HepG2 (cell line): Measurements from ENCODE around the gene NTM. TPM values are rescaled to one million over a fixed set of nuclear protein-coding genes. Genes with fewer than 3 reads are reported as not detected.

Experiments
- ATAC-seq: fragments of 200-7000 bp; cut with Tn5 transposase; 3 replicates; pipeline ENCODE4 v1.9.1; 2020; ENCODE audit warnings: mild to moderate bottlenecking, moderate library complexity
- BruUV-seq: library from RNA; stranded (reverse); fragments of 400-500 nt; replicated peaks from 2 replicates; lab custom pipeline; 2021; lab: Mats Ljungman, UMichigan
- CTCF ChIA-PET: fragments of 300-600 bp; formaldehyde crosslinking; extraction: SDS; loops from one replicate; lab custom pipeline; 2021; ENCODE audit warnings: low total read pairs, inconsistent platforms, low intra/inter-chr PET ratio; lab: Yijun Ruan, JAX
- POLR2A ChIA-PET: fragments of 350-600 bp; sonication (Branson Sonifier 250); formaldehyde crosslinking; loops from one replicate; lab custom pipeline; 2020; ENCODE audit warnings: antibody characterized with exemption, inconsistent platforms; lab: Yijun Ruan, JAX
- DNase-seq: peaks from one replicate; pipeline ENCODE4 v3.0.0-alpha.2; 2015; ENCODE audit warnings: low spot score
- FAIRE-seq: peaks from 3 replicates; lab custom pipeline; 2011; peaks lifted over from hg19 to GRCh38; lab: Jason Lieb, UNC
- H2AFZ ChIP-seq: one replicate; pipeline ENCODE4 v1.6.1; 2011; ENCODE audit warnings: low read length, inconsistent platforms
- H3K27ac ChIP-seq: fragments of 300-600 bp; 3 replicates; pipeline ENCODE4 v1.8.0; 2011; ENCODE audit warnings: mixed run types, mild to moderate bottlenecking, mixed read lengths, low read length, inconsistent platforms; ENCODE audit not compliant: insufficient read depth; ENCODE audit errors: extremely low read length
- H3K27me3 ChIP-seq, 2 experiments: fragments of 200-600 bp in 1 of 2; 2 replicates in 1 of 2; 3 replicates in 1 of 2; pipeline versions ENCODE4 v1.6.0 to v1.8.0; 2011; ENCODE audit warnings: low read length in 2 of 2, mild to moderate bottlenecking in 2 of 2, moderate library complexity in 2 of 2, inconsistent platforms in 1 of 2; ENCODE audit not compliant: insufficient read depth in 2 of 2, control insufficient read depth in 1 of 2
- H3K36me3 ChIP-seq, 2 experiments: fragments of 200-600 bp in 1 of 2; replicated peaks in 1 of 2; 2 replicates in 1 of 2; 3 replicates in 1 of 2; pipeline versions ENCODE4 v1.5.1 to v1.8.0; 2011; ENCODE audit warnings: low read length in 2 of 2, inconsistent platforms in 1 of 2; ENCODE audit not compliant: insufficient read depth in 2 of 2, control insufficient read depth in 1 of 2
- H3K4me1 ChIP-seq: 2 replicates; pipeline ENCODE4 v1.5.1; 2012; ENCODE audit warnings: low read length, inconsistent platforms; ENCODE audit not compliant: insufficient read depth
- H3K4me2 ChIP-seq: 2 replicates; pipeline ENCODE4 v1.6.0; 2011; ENCODE audit warnings: low read depth, low read length, inconsistent platforms
- H3K4me3 ChIP-seq, 3 experiments: fragments of 200-600 bp in 1 of 3; sonication (generic), shearing (Covaris generic) in 1 of 3; replicated peaks in 1 of 3; 2 replicates each; pipeline ENCODE4 v1.5.1; 2011 to 2016; ENCODE audit warnings: low read length in 3 of 3, inconsistent platforms in 2 of 3, low read depth in 2 of 3, mild to moderate bottlenecking in 2 of 3, control low read depth in 1 of 3, mixed read lengths in 1 of 3; ENCODE audit not compliant: insufficient read depth in 1 of 3
- H3K79me2 ChIP-seq: one replicate; pipeline ENCODE4 v1.6.1; 2011; ENCODE audit warnings: low read length, inconsistent platforms; ENCODE audit not compliant: insufficient read depth
- H3K9ac ChIP-seq: 2 replicates; pipeline ENCODE4 v1.6.0; 2011; ENCODE audit warnings: mild to moderate bottlenecking, low read depth, low read length, inconsistent platforms; ENCODE audit not compliant: insufficient read depth
- H3K9me3 ChIP-seq: 2 replicates; pipeline ENCODE4 v1.5.1; 2012; ENCODE audit warnings: mild to moderate bottlenecking, low read length
- H4K20me1 ChIP-seq: 2 replicates; pipeline ENCODE4 v1.6.0; 2011; ENCODE audit warnings: inconsistent platforms, mild to moderate bottlenecking, low read length, moderate library complexity; ENCODE audit not compliant: insufficient read depth
- ARNTL ChIP-seq: sonication (generic); formaldehyde crosslinking; IDR thresholded peaks from 2 replicates; pipeline ENCODE4 v1.4.0; 2020; ENCODE audit warnings: mild to moderate bottlenecking, missing genetic modification reagents
- ETS1 ChIP-seq: sonication (generic); formaldehyde crosslinking; IDR thresholded peaks from 2 replicates; pipeline ENCODE4 v1.4.0; 2020; ENCODE audit warnings: missing genetic modification reagents
- FUBP1 ChIP-seq: sonication (generic); formaldehyde crosslinking; IDR thresholded peaks from 2 replicates; pipeline ENCODE4 v1.5.1; 2020; ENCODE audit warnings: missing genetic modification reagents, mild to moderate bottlenecking, borderline replicate concordance
- SNRNP70 ChIP-seq: fragments of 200-400 bp; formaldehyde crosslinking; IDR thresholded peaks from 2 replicates; pipeline ENCODE4 v1.6.1; 2017; ENCODE audit warnings: mild to moderate bottlenecking, low read depth, low read length, moderate library complexity
- SOX5 ChIP-seq: IDR thresholded peaks from 2 replicates; pipeline ENCODE4 v1.6.1; 2016; ENCODE audit warnings: borderline replicate concordance
- SOX6 ChIP-seq, 2 experiments: fragments of 450-650 bp in 1 of 2; sonication (generic) in 1 of 2; formaldehyde crosslinking in 1 of 2; IDR thresholded peaks; 2 replicates each; pipeline versions ENCODE4 v1.4.0 to v1.6.1; 2017 to 2020; ENCODE audit warnings: antibody characterized with exemption in 1 of 2, mild to moderate bottlenecking in 1 of 2, missing genetic modification reagents in 1 of 2
- SRSF1 ChIP-seq: fragments of 200-400 bp; formaldehyde crosslinking; optimal IDR thresholded peaks from 2 replicates; pipeline ENCODE3; 2017; ENCODE audit warnings: mild to moderate bottlenecking, low read depth, low read length, moderate library complexity
- STAG1 ChIP-seq: sonication (generic); formaldehyde crosslinking; IDR thresholded peaks from 2 replicates; pipeline ENCODE4 v1.4.0; 2020; ENCODE audit warnings: missing genetic modification reagents
- ZBTB2 ChIP-seq: sonication (generic); formaldehyde crosslinking; IDR thresholded peaks from 2 replicates; pipeline ENCODE4 v1.8.0; 2022; ENCODE audit warnings: low read depth, missing genetic modification reagents
- ZFP82 ChIP-seq: sonication (generic); formaldehyde crosslinking; IDR thresholded peaks from 2 replicates; pipeline ENCODE4 v1.5.1; 2020; ENCODE audit warnings: mild to moderate bottlenecking, missing genetic modification reagents, borderline replicate concordance
- ZFYVE20 ChIP-seq: sonication (generic); formaldehyde crosslinking; IDR thresholded peaks from 2 replicates; pipeline ENCODE4 v1.8.0; 2023; ENCODE audit warnings: low read depth, mild to moderate bottlenecking, moderate library complexity, missing genetic modification reagents, borderline replicate concordance
- WGBS: methylation state at CpG from one replicate; pipeline ENCODE4 v1.1.6; 2017; ENCODE audit warnings: low lambda C conversion rate; 5-methylcytosine and 5-hydroxymethylcytosine counted together
- in situ Hi-C: cut with HindIII; loops from 2 replicates; pipeline ENCODE4 v1.10.0; 2017; ENCODE audit warnings: low pct_unique_long_range_greater_than_20kb; ENCODE audit not compliant: extremely low pct_ligation_motif_present
- intact Hi-C: fragments of 100-400 bp; cut with micrococcal nuclease; formaldehyde crosslinking; loops from one replicate; pipeline ENCODE4 v1.10.0; 2022; ENCODE audit not compliant: unreplicated experiment
- polyA plus RNA-seq, 8 experiments: library from polyadenylated mRNA; depleted of rRNA in 3 of 8; stranded (reverse) in 7 of 8; unstranded in 1 of 8; fragments of >200 nt; fragmentation: Illumina TruSeq in 4 of 8; extraction: Trizol in 4 of 8; gene quantifications; 2 replicates each; pipeline versions ENCODE4 v1.2.1 to v1.2.3, GENCODE V29; 2011 to 2016; ENCODE audit warnings: low read depth in 4 of 8, missing spikeins in 1 of 8, mixed read lengths in 1 of 8; ENCODE audit not compliant: insufficient read depth in 1 of 8
- total RNA-seq, 5 experiments: library from RNA; depleted of rRNA; stranded (reverse); fragments of >200 nt; fragmentation: Illumina TruSeq; extraction: Trizol; gene quantifications; 2 replicates each; pipeline ENCODE4 v1.2.3, GENCODE V29; 2016; ENCODE audit warnings: low read depth in 1 of 5

Gene NTM
- total and polyA plus RNA-seq, 2 of the 13 experiments (the other 11 are each of a cell fraction or from before 2014, with no cell fraction given): not detected

- intact Hi-C loops: no loop called here
- TF ChIP-seq SNRNP70 (no peak), FUBP1 (CRISPR knock-in tag) (no peak), SRSF1 (no peak), STAG1 (CRISPR knock-in tag) (no peak), SOX6 (IDR thresholded peaks at IDR 0.05) (no peak), SOX6 (CRISPR knock-in tag; IDR thresholded peaks at IDR 0.05) (no peak)
- TF ChIP-seq, all 625 proteins: peak for 0
- H3K4me2 ChIP-seq: no peak overlapping the region
- FAIRE-seq: no peak
- no peak overlapping the region for H3K4me3 ChIP-seq
- DNase-seq: no peak
- POLR2A ChIA-PET: no interaction called here
- CTCF ChIA-PET: no interaction called here
- no peaks in the 10 kb centered on the region for H3K4me1 ChIP-seq
- H3K27me3 ChIP-seq: peaks cover 0 to 16% of the 10 kb centered on the region in 2 experiments; a peak in 1 of 5 replicates
- no peaks in the 10 kb centered on the region for H3K36me3 ChIP-seq
- 13% methylated on average over 4 of the region's 4 CpGs for WGBS
- no peak for ATAC-seq
- no peaks in the 10 kb centered on the region for H4K20me1 ChIP-seq
- no peak overlapping the region for H3K27ac ChIP-seq
- in situ Hi-C loops: no loop called here
- no peak overlapping the region for H2AFZ ChIP-seq
- no TSS peak for BruUV-seq
- no peaks in the 10 kb centered on the region for H3K9me3 ChIP-seq
- H3K79me2 ChIP-seq: no peaks in the 10 kb centered on the region
- H3K9ac ChIP-seq: no peak overlapping the region
Measured at GRCh38 chr11:131595797-131596196, 225.4 kb downstream of the NTM start.

GRCh38 chr11:131597890-131598289, 227.5 kb downstream of the NTM start:
- Histone ChIP-seq H4K20me1 (no peaks in the 10 kb centered on the region), H3K9me3 (no peaks in the 10 kb centered on the region), H3K4me2 (no peak overlapping the region), H2AFZ (no peak overlapping the region), H3K79me2 (no peaks in the 10 kb centered on the region), H3K4me1 (no peaks in the 10 kb centered on the region), H3K27me3 (peaks cover 0 to 13% of the 10 kb centered on the region in 2 experiments; a peak in 1 of 5 replicates), H3K36me3 (no peaks in the 10 kb centered on the region), H3K27ac (no peak overlapping the region), H3K4me3 (no peak overlapping the region), H3K9ac (no peak overlapping the region)
- in situ Hi-C loops (no loop called here), intact Hi-C loops (no loop called here)
- POLR2A ChIA-PET: no interaction called here
- BruUV-seq: no TSS peak
- 40% methylated on average over 1 of the region's 2 CpGs for whole genome bisulfite sequencing
- no peak for FAIRE-seq
- DNase-seq: no peak
- CTCF ChIA-PET: no interaction called here
- ATAC-seq: no peak
- TF ChIP-seq ZBTB2 (CRISPR knock-in tag): no peak
- no peak for TF ChIP-seq ARNTL
- no peak for TF ChIP-seq SOX5 (CRISPR knock-in tag)
- TF ChIP-seq ZFYVE20 (CRISPR knock-in tag): no peak
- TF ChIP-seq ZFP82 (CRISPR knock-in tag): no peak
- TF ChIP-seq ETS1 (CRISPR knock-in tag): no peak
